GM12865 (cell line): ENCODE data around the gene NUCB2.

Source experiments
- DNase-seq: peaks from one replicate; pipeline ENCODE4 v3.0.0; 2010; ENCODE audit warnings: low read depth
- H3K4me3 ChIP-seq: 2 replicates; pipeline ENCODE4 v1.5.1; 2011; ENCODE audit warnings: mild to moderate bottlenecking, low read depth, low read length, control low read depth
- CTCF ChIP-seq: IDR thresholded peaks from 2 replicates; pipeline ENCODE4 v1.5.1; 2011; ENCODE audit warnings: low read length, control low read depth, low read depth, inconsistent platforms; ENCODE audit not compliant: insufficient read depth; ENCODE audit errors: missing control alignments

Gene NUCB2

GRCh38 chr11:17300372-17300771, 23.8 kb downstream of the NUCB2 start:
- no peak for DNase-seq
- no peak overlapping the region for H3K4me3 ChIP-seq
- TF ChIP-seq CTCF, result no peak

GRCh38 chr11:17313349-17314231, 37.1 kb downstream of the NUCB2 start:
- DNase-seq, result no peak
- H3K4me3 ChIP-seq, result no peak overlapping the region
- no peak for TF ChIP-seq CTCF

GRCh38 chr11:17314232-17314547, 37.7 kb downstream of the NUCB2 start:
- H3K4me3 ChIP-seq, result no peak overlapping the region
- DNase-seq, result no peak
- no peak for TF ChIP-seq CTCF

GRCh38 chr11:17314904-17315426, 38.4 kb downstream of the NUCB2 start:
- TF ChIP-seq CTCF, result no peak
- no peak overlapping the region for H3K4me3 ChIP-seq
- no peak for DNase-seq

- no peak for TF ChIP-seq CTCF
- H3K4me3 ChIP-seq, result no peak overlapping the region
- no peak for DNase-seq
Observed at GRCh38 chr11:17328871-17329494, 52.4 kb downstream of the NUCB2 start.

GRCh38 chr11:17331669-17332068, 55.1 kb downstream of the NUCB2 start:
- no peak for TF ChIP-seq CTCF
- no peak overlapping the region for H3K4me3 ChIP-seq
- DNase-seq, result no peak
